Subcutaneous adipose tissue (tissue), 4 donors: ENCODE data around the gene RNASE12. TPM values are rescaled to one million over a fixed set of nuclear protein-coding genes. Genes with fewer than 3 reads are reported as not detected.

Source experiments
- CTCF ChIP-seq: fragments of 450-650 bp; IDR thresholded peaks from one replicate; pipeline ENCODE4 v1.5.1; 2016; ENCODE audit warnings: low read depth, mild to moderate bottlenecking, control low read depth, antibody characterized with exemption, moderate library complexity
- total RNA-seq, 4 donors: library from RNA; depleted of rRNA; stranded (reverse); fragments of >200 nt; gene quantifications; one replicate each; pipeline ENCODE4 v1.1.0, GENCODE V29; 2016

Gene RNASE12
- total RNA-seq, 4 donors from 2014 or later, result not detected

GRCh38 chr14:20628063-20628854 is 37.1 kb upstream of the RNASE12 start:
- no peak for TF ChIP-seq CTCF

GRCh38 chr14:20627346-20628027 is 36.3 kb upstream of the RNASE12 start:
- no peak for TF ChIP-seq CTCF

- TF ChIP-seq CTCF, result no peak
Measured at GRCh38 chr14:20626274-20626673, 35.1 kb upstream of the RNASE12 start.

GRCh38 chr14:20624495-20625070 is 33.4 kb upstream of the RNASE12 start:
- TF ChIP-seq CTCF, result no peak

- TF ChIP-seq CTCF, result no peak
Measured at GRCh38 chr14:20623798-20624197, 32.6 kb upstream of the RNASE12 start.

- TF ChIP-seq CTCF, result no peak
Measured at GRCh38 chr14:20622816-20623291, 31.7 kb upstream of the RNASE12 start.

- TF ChIP-seq CTCF, result no peak
Measured at GRCh38 chr14:20620798-20621478, 29.8 kb upstream of the RNASE12 start.
